Activated CD8-positive, alpha-beta T cell treated with anti-CD3 and anti-CD28 coated beads for 36 hours (primary cell): ENCODE results near the gene MTA1. TPM values are rescaled to one million over a fixed set of nuclear protein-coding genes. Genes with fewer than 3 reads are reported as not detected.

ENCODE experiments used
- ATAC-seq: fragments of 200-7000 bp; cut with Tn5 transposase; one replicate; pipeline ENCODE4 v1.10.0; 2021; ENCODE audit warnings: mild to moderate bottlenecking, moderate library complexity
- CTCF ChIA-PET: fragments of 350-600 bp; sonication (Branson Sonifier 250); formaldehyde crosslinking; loops from one replicate; lab custom pipeline; 2021; ENCODE audit warnings: antibody characterized with exemption; lab: Charles Lee
- POLR2A ChIA-PET: fragments of 350-600 bp; sonication (Branson Sonifier 250); formaldehyde crosslinking; loops from one replicate; lab custom pipeline; 2021; ENCODE audit warnings: antibody characterized with exemption; lab: Charles Lee
- DNase-seq: peaks from one replicate; pipeline ENCODE4 v3.0.0-alpha.2; 2020
- H3K27ac Mint-ChIP-seq: one replicate; pipeline ENCODE4 v1.8.0; 2021; ENCODE audit warnings: mild to moderate bottlenecking, mixed read lengths
- H3K27me3 Mint-ChIP-seq: one replicate; pipeline ENCODE4 v1.8.0; 2021; ENCODE audit warnings: mixed read lengths
- H3K36me3 Mint-ChIP-seq: one replicate; pipeline ENCODE4 v1.8.0; 2021; ENCODE audit warnings: low read depth, mixed read lengths
- H3K4me1 Mint-ChIP-seq: one replicate; pipeline ENCODE4 v1.8.0; 2021; ENCODE audit warnings: low read depth, mixed read lengths
- H3K4me3 Mint-ChIP-seq: one replicate; pipeline ENCODE4 v1.8.0; 2021; ENCODE audit warnings: mild to moderate bottlenecking, moderate library complexity, mixed read lengths
- H3K9me3 Mint-ChIP-seq: one replicate; pipeline ENCODE4 v1.8.0; 2021; ENCODE audit warnings: mixed read lengths
- CTCF ChIP-seq: fragments of 200-600 bp; IDR thresholded peaks from one replicate; pipeline ENCODE4 v1.8.0; 2022; ENCODE audit warnings: antibody characterized with exemption, mild to moderate bottlenecking
- intact Hi-C: fragments of 100-400 bp; cut with micrococcal nuclease; formaldehyde crosslinking; loops from one replicate; pipeline ENCODE4 v1.10.0; 2022
- total RNA-seq, 2 experiments: library from RNA; stranded (reverse); gene quantifications; one replicate each; pipeline ENCODE4 v1.2.3, GENCODE V29; 2021

MTA1 gene
- total RNA-seq, 2 experiments from 2014 or later, result 133 to 140 TPM

- CTCF ChIA-PET, result no interaction called here
- intact Hi-C loops, result no loop called here
- no peak for ATAC-seq
- Mint-ChIP-seq H3K4me3 (no peak overlapping the region), H3K27me3 (no peaks in the 10 kb centered on the region), H3K27ac (no peak overlapping the region), H3K4me1 (peaks cover 26% of the 10 kb centered on the region), H3K36me3 (peaks cover 67% of the 10 kb centered on the region), H3K9me3 (no peaks in the 10 kb centered on the region)
- no peak for TF ChIP-seq CTCF
- POLR2A ChIA-PET, result no interaction called here
- DNase-seq, result no peak
Observed at GRCh38 chr14:105425823-105426247, 6.2 kb downstream of the MTA1 start.

- Mint-ChIP-seq H3K9me3 (no peaks in the 10 kb centered on the region), H3K4me3 (no peak overlapping the region), H3K36me3 (peaks cover 70% of the 10 kb centered on the region), H3K27ac (no peak overlapping the region), H3K4me1 (peaks cover 25% of the 10 kb centered on the region), H3K27me3 (no peaks in the 10 kb centered on the region)
- DNase-seq (no peak), ATAC-seq (no peak)
- ChIA-PET CTCF (interaction anchor here (1.4 kb wide), 1 partner anchor 54 kb away, joined by 3 read pairs; no protein-coding TSS in a partner anchor), POLR2A (no interaction called here)
- no peak for TF ChIP-seq CTCF
- intact Hi-C loops, result no loop called here
Observed at GRCh38 chr14:105426416-105427130, 6.9 kb downstream of the MTA1 start.

GRCh38 chr14:105427412-105427811, 7.8 kb downstream of the MTA1 start:
- CTCF ChIA-PET, result interaction anchor here (1.4 kb wide), 1 partner anchor 53 kb away, joined by 3 read pairs; no protein-coding TSS in a partner anchor
- no peak overlapping the region for H3K27ac Mint-ChIP-seq
- DNase-seq (no peak), ATAC-seq (no peak)
- intact Hi-C loops, result no loop called here
- no peaks in the 10 kb centered on the region for H3K27me3 Mint-ChIP-seq
- H3K9me3 Mint-ChIP-seq, result no peaks in the 10 kb centered on the region
- peaks cover 64% of the 10 kb centered on the region for H3K36me3 Mint-ChIP-seq
- no peak for TF ChIP-seq CTCF
- POLR2A ChIA-PET, result no interaction called here
- peaks cover 17% of the 10 kb centered on the region for H3K4me1 Mint-ChIP-seq
- H3K4me3 Mint-ChIP-seq, result no peak overlapping the region

GRCh38 chr14:105427936-105428485, 8.4 kb downstream of the MTA1 start:
- ChIA-PET POLR2A (no interaction called here), CTCF (interaction anchor here (1.4 to 1.6 kb wide), 2 partner anchors 53 to 224 kb away, joined by 3 read pairs; no protein-coding TSS in a partner anchor)
- ATAC-seq (no peak), DNase-seq (no peak)
- H3K4me1 Mint-ChIP-seq, result peaks cover 11% of the 10 kb centered on the region
- intact Hi-C loops, result no loop called here
- H3K4me3 Mint-ChIP-seq, result no peak overlapping the region
- no peaks in the 10 kb centered on the region for H3K9me3 Mint-ChIP-seq
- peaks cover 58% of the 10 kb centered on the region for H3K36me3 Mint-ChIP-seq
- no peak for TF ChIP-seq CTCF
- H3K27me3 Mint-ChIP-seq, result no peaks in the 10 kb centered on the region
- peak overlapping the region; percentile 8 for H3K27ac Mint-ChIP-seq

- intact Hi-C loops, result no loop called here
- no peak for DNase-seq
- peaks cover 8% of the 10 kb centered on the region for H3K4me1 Mint-ChIP-seq
- no peak overlapping the region for H3K4me3 Mint-ChIP-seq
- no peak for ATAC-seq
- peaks cover 53% of the 10 kb centered on the region for H3K36me3 Mint-ChIP-seq
- no peaks in the 10 kb centered on the region for H3K27me3 Mint-ChIP-seq
- POLR2A ChIA-PET, result no interaction called here
- no peak overlapping the region for H3K27ac Mint-ChIP-seq
- TF ChIP-seq CTCF, result no peak
- CTCF ChIA-PET, result interaction anchor here (1.1 kb wide), 2 partner anchors 50 to 60 kb away, joined by 3 read pairs; no protein-coding TSS in a partner anchor
- no peaks in the 10 kb centered on the region for H3K9me3 Mint-ChIP-seq
Observed at GRCh38 chr14:105430042-105430441, 10.4 kb downstream of the MTA1 start.
